OCI-LY7 (cell line): ENCODE data around the gene RPL31.

Experiments used
- EZH2phosphoT487 ChIP-seq: fragments of 200-600 bp; sonication (generic); IDR thresholded peaks from 2 replicates; pipeline ENCODE4 v1.6.1; 2018; ENCODE audit warnings: low read depth, borderline replicate concordance, mild to moderate bottlenecking, mixed run types, antibody characterized with exemption, low read length, moderate library complexity, mixed read lengths
- TF ChIP-seq, protein P1 (sequence below): fragments of 200-600 bp; sonication (generic); conservative IDR thresholded peaks from 2 replicates; pipeline ENCODE4 v1.5.1; 2014; ENCODE audit warnings: mild to moderate bottlenecking, antibody characterized with exemption, low read length, moderate library complexity, mixed read lengths

DNA sequence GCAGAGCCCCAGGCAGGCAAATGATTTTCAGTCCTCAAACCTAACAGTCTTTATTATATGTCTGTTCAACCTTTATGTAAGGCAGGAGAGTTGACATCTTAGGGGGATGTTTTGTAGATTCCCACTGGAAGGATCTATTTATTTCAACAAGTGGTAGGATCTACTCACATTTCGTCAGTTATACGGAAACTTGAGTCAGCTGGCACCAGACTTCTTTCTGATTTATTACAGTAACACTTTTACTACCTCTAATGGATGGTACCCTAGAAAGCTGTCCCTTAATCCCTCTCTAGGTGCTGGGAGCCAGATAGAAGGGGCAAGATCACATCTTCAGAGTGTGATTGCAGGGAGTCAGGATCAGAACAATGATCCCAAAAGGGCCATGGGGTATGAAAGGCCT, 2.1 kb upstream of the RPL31 start:
- no peak for TF ChIP-seq EZH2phosphoT487
- TF ChIP-seq, protein P1, sequence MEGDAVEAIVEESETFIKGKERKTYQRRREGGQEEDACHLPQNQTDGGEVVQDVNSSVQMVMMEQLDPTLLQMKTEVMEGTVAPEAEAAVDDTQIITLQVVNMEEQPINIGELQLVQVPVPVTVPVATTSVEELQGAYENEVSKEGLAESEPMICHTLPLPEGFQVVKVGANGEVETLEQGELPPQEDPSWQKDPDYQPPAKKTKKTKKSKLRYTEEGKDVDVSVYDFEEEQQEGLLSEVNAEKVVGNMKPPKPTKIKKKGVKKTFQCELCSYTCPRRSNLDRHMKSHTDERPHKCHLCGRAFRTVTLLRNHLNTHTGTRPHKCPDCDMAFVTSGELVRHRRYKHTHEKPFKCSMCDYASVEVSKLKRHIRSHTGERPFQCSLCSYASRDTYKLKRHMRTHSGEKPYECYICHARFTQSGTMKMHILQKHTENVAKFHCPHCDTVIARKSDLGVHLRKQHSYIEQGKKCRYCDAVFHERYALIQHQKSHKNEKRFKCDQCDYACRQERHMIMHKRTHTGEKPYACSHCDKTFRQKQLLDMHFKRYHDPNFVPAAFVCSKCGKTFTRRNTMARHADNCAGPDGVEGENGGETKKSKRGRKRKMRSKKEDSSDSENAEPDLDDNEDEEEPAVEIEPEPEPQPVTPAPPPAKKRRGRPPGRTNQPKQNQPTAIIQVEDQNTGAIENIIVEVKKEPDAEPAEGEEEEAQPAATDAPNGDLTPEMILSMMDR, result no peak
